Measurements from ENCODE around the gene RGS11.
"Not testable (repeated sequence)": the region's sequence is repeated elsewhere in the genome, so short reads cannot be mapped to it uniquely, and the experiment has no call there.

Gene RGS11

DNA sequence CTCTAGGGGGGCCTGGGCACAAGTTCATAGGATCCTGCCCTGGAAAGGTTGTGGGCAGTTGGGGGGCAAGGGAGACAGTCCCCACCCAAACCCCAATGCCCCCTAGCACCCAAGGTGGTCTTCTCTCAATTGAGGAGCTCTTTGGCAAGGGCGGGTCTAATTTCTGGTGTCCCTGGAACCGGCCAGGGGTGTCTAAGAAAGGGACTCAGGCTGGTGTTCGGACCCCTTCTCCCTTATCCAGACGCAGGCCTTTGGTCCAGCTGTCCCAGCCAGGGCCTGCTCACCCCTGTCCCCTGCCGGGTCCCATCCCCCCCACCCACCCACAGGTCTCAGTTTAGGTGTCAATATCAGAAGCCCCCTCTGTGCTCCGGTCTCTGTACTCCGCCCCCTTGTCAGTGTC is 3.8 kb upstream of the RGS11 start:
- FAIRE-seq: no peak

DNA sequence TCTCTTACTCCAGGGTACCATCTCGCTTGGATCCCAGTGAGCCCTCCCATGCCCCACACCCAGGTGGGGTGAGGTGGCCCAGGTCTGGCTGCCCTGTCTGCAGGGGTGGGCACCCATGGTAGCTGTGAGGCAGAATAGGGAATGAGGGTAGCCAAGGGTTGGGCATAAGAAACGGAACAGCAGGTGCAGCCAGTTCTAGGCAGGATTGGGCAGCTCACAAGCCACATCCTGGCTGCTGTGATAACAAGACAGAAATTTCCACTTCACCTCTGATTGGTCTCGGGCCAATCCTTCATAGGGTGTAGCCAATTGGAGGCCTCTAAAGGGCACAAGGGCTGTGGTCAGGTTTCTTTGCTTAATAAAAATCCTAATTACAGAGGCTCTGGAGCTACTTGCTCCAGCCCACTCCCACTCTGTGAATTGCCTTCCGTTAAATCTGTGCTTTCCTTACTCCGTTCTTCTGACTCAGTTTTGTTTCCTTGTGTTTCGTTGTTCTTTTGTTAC is 3.2 kb upstream of the RGS11 start:
- FAIRE-seq: no peak

- no peak for FAIRE-seq
Measured at GRCh38 chr16:276426-277077, 808 bp upstream of the RGS11 start.

DNA sequence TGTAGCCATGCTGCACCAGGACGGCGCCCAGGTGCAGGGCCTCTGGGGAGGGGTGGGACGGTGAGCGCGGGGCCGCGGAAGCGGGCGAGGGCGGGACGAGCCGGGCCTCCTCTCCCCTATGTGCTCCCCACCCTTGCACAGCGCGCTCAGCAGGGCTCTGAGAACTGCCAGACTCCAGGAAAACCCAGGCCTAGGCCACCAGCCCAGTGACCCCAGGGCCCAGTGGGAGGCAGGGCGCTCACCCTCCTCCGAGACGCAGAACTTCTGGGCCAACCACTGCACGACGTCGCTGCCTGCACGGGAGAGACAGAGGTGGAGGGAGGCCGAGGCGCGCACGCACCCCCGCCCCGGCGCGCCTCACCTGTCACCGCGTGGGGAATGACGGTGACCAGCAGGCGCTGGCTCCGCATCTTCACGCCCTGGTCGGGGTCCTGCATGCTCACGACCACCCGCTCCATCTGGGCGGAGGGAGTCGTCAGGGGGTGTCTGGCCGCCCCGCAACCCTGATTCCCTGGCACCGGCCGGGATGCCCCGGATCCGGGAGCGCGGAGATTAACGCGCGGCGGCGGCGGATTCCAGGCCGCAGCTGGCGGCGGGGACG is 603 bp downstream of the RGS11 start:
- no peak for FAIRE-seq

GRCh38 chr16:273547-274421 is 2.0 kb downstream of the RGS11 start:
- no peak for FAIRE-seq

DNA sequence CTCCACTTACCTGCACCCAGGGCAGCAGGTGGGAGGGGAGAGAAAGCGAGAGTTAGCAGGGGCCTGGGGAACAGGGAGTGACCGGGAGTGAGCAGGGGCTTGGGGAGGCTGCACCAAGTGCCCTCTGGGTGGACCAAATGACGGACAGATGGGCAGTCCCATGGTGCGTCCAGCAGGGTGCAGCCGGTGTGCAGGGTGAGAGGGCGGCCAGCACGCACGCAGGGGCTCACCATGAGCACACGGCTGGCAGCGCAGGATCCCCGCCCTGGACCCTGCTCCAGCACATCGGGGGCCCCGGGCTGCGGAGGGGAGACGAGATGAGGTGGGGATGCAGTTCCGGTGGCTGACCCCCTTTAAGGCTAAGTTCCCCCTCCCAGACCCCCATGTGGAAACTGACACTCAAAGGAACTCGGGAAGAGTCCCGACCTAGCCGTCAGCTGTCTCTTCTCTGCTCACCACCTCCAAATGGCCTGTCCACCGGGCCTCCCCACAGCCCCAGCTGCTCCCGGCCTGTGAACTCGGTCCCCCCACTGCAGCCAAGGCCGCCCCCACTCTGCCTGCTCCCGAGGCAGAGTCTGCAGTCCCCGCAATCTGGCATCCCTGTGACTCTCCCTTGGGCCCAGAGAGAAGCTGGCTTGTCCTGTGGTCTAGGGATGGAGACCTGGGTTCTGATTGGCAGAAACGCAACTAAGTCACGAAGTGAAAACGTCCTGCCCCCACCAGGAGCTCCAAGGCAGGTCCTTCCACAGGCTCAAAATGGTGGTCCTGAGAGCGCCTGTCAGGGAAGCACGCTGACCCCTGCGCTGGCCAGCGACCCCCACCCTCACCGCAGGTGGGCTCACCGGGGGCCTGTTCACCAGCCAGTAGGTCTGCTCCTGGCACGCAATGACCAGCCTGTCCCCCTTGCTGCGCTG is 2.9 kb downstream of the RGS11 start:
- no peak for FAIRE-seq

DNA sequence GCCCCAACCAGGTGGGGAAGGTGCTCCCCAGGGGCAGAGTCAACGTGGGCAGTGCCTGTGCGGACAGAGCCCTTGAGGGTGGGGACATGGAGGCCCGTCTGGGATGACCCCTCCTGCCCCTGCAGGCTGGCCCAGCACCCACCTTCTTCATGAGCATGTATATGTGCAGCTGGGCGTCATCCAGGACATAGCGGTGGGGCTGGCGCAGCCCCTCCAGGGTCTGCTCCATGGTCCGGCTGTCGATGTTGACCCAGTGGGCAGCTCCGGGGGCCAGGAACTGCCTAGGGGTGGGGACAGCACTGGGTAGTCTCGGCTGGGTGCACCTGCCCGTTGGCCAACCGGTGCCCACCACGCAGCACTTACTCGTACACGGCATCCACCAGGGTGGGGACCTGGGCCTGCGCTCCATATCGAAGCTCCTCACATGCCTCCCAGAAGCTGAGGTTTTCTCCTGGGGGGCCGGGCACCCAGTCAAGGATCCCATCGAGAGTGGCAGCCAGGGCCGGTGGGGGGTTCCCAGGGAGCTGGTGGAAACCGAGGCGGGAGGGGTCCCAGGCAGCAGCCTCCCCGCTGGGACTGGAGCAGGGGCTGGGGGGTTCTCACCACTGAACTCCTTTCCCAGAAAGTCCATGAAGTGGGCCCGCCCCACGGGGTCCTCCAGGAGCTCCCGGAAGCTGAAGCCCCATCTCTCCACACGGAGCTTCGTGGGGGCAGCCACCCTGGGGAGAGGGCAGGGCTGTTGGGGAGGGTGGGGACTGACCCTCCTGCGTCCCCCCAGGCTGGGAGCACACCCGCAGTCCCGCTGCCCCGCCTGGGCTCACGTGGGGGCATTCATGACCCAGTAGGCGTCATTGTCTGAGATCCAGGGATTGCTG is 5.1 kb downstream of the RGS11 start:
- no peak for FAIRE-seq

DNA sequence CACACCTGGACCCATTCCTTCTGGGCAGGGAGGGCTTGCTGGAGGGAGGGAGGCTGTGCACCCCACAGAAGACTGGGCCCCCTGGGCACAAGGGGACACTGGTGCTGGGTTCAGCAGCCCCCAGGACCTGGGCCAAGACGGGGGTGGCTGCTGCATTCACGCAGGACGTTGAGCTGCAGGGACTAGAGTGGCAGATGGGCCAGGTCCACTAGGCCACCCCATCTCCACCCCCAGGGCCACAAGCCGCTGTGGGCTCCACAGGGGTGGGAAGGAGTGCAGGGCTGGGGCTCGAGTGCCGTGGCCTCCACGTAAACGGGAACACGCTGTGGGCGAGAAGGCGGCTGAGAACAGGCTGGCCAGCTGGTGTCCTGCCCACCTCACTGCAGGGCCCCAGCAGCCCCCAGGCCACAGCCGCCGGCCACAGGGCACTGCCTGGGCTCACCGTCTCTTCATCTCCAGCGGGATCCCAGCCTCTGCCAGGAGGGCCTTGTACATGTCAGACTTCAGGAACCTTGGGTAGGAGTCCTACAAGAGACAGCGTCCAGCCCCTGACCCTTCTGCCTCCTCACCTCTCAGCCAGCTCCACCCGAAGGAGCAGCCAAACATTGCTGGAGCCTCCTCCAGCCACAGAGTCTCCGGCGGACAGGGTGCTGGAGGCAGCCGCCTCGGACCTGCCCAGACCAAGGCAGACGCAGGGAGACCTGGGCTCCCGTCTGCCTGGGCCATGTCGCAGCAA is 6.5 kb downstream of the RGS11 start:
- FAIRE-seq: no peak

DNA sequence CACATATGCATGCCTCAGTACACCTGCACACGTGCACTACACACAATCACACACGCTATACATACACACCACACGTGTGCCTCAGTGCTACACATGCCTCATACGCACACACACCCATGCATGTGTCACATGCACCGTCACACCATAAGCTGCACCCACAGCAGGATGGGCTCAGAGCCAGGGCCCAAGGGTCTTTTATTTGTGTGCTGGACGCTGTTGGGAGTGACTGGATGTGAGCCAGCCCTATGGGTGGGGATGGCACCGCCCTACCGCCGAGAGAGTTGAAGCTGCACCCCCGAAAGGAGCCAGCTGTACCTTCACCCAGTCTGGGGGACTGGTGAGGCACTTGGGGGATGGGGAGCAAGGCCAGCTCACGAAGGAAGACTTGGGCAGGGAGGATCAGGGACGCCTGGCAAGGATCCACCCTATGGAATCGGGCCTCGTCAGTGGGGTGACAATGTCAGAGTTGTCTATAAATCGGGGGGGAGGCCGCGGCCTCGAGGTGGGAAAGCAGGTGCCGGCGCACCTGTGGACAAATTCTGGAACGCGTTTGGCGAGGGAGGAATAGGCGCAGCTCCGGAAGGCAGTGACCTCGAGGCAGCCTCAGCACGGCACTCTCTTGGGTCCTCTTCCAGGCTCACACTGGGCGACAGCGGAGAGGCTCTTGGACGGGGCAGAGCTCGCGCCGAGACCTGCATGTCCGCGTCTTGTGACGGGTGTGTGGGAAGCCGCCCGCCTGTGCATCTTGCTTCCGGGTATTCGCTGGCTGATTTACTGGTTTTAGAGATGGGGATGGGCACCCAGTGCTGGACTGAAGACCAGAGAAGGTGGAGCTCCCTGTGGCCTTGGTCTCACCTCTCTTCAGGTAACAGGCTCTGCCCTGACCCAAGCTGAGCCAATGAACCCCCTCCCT is 7.3 kb downstream of the RGS11 start:
- no peak for FAIRE-seq

- not testable (repeated sequence) for FAIRE-seq
Measured at GRCh38 chr16:267562-267961, 8.2 kb downstream of the RGS11 start.

DNA sequence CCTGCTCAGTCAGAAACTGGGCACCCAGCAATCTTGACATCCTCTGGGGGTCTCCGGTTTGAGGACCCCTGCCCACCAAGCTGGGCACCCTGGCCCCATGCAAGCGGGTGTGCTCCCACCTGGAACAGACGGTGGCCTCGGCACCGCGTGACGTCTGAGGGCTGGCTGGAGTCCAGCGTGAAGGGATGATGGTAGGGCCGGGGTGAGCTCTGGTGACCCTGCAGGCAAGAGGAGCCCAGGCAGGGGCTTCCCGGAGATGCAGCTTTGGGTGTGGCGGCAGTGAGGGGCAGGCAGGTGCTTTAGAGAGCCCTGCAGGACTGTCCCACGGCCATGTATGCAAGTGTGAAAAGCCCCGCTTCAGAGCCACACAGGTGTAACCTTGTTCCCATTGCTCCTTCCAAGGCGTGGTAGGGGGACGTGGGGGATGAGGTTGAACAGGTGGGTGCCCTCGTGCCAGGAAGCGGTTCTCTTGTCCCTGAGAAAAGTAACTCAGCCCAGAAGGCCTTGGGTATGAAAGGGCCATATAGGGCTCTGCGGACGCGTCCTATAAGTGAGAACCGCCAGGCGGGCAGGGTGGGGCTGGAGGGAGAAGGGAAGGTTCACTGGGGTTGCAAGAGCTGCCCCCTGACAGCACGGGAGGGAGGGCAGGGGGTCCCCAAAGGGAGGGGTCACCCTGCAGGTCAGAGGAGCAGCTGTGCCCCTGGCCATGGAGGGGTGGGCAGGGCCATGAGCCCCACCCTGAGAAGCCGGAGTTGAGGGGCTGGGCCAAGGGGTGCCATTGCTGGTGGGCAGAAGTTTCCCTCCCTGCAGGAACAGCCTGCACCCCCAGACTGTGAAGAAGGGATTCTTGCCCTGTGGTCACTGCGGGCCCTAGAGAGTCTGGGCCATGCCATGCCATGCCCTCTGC is 9.2 kb downstream of the RGS11 start:
- FAIRE-seq: no peak

DNA sequence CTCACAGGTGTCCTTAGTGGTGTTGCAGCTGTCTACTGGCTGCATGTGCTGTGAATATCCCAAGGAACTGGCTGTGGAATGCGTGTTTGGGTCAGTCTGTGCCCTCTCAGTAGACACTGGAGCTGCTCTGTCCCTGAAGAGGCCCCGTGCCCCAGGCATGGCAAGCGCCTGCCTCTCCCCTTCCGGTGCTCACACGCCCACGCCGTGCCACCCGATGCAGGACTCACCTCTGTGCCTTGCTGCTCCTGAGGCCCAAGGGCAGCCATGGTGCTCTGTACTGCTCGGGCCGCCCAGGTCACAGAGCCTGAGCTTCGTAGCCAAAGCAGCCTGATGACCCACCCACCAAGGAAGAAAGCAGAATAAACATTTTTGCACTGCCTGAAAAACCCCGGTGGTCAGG is 10.0 kb downstream of the RGS11 start:
- no peak for FAIRE-seq

GRCh38 chr16:265002-265529 is 10.7 kb downstream of the RGS11 start:
- FAIRE-seq: no peak

DNA sequence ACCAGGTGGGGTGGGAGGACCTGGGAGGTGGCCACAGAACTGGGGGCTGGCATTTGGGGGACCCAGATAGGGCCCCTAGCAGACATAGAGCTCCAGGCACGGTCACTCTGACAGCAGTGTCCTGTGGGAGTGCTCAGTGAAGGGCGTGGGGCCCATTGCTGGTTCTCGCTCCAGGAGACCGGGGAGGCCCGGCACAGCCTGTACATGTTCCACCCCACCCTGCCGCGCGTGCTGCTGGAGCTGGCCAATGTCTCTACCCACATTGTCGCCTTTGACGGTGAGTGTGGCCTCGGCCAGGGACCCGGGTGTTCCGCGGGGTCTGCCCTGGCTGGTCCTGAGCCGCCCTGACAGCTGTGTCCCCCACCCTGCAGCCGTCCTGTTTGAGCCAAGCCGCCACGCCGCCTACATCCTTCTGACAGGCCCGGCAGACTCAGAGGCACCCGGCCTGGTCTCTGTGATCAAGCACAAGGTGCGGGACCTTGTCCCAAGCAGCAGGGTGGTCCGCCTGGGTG is 11.2 kb downstream of the RGS11 start:
- FAIRE-seq: no peak

DNA sequence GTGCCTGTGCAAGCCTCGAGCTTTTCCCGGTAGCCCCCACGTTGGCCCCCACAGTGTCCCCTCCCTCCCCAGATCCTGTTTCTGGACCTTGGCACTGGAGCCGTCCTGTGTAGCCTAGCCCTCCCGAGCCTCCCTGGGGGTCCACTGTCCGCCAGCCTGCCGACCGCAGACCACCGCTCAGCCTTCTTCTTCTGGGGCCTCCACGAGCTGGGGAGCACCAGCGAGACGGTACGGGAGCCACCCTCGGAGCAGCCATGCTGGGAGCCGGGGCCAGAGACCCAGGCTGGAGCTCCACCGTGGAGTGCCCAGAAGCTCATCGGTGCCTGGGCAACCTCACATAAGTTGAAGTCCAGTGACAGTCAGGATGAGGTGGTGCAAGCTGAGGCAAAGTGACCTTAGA is 11.8 kb downstream of the RGS11 start:
- no peak for FAIRE-seq

GRCh38 chr16:263182-263774 is 12.5 kb downstream of the RGS11 start:
- FAIRE-seq: no peak

DNA sequence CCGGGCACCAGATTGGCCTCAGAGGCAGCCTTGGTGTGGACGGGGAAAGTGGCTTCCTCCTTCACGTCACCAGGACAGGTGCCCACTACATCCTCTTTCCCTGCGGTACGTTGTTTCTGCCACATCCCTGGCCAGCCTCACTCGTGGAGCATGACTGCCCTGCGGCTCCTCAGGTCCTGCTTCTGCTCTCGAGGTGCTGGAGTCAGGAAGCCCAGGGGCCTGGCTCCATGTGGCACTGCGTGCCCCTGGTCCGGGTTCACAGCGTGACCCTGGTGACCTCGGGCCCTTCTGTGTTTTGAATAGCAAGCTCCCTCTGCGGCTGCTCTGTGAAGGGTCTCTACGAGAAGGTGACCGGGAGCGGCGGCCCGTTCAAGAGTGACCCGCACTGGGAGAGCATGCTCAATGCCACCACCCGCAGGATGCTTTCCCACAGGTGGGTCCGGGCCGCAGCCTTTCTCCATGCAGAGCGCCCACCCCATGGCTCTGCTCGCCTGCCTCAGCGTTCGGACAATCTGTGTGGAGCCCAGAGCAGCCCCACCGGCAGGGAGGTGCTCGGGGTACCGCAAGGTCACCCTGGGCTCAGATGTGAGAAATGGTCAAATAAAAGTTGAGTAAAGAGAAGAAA is 13.5 kb downstream of the RGS11 start:
- no peak for FAIRE-seq
